ENCODE data around the gene SLAMF9. TPM values are rescaled to one million over a fixed set of nuclear protein-coding genes. Genes with fewer than 3 reads are reported as not detected.

The SLAMF9 gene
- total RNA-seq, 2 donors from 2014 or later: not detected

GRCh38 chr1:159920651-159921050, 33.4 kb downstream of the SLAMF9 start:
- peaks cover 51% of the 10 kb centered on the region for H3K4me1 Mint-ChIP-seq
- H3K27ac Mint-ChIP-seq: peak overlapping the region; percentile 99
- H3K36me3 Mint-ChIP-seq (ENCODE audit: low read depth): peaks cover 100% of the 10 kb centered on the region
- no peak for ATAC-seq (replicated peaks)
- no peaks in the 10 kb centered on the region for H3K27me3 Mint-ChIP-seq
- H3K4me3 Mint-ChIP-seq: peak overlapping the region; percentile 89
- H3K9me3 Mint-ChIP-seq: no peaks in the 10 kb centered on the region

DNA sequence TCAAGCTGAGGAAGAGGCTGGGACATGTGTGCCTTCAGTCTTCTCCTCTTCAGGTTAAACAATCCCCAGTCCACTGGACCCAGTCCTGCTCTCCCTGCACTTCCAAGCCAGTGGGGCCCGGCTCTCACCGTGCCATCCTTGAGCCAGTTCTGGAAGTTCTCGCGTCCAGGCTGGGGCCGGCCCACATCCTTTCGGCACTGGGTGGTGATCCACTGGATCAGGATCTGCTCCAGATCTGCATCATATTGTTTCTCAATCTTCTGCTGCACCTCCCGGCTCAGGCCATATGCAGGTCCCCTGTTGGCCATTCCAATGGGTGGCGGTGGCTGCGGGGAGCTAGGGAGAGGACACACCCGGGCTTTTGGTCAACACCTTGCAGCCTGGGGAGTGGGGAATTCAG, 33.8 kb downstream of the SLAMF9 start:
- Mint-ChIP-seq H3K27ac (peak overlapping the region; percentile 99), H3K4me1 (peaks cover 51% of the 10 kb centered on the region), H3K27me3 (no peaks in the 10 kb centered on the region), H3K36me3 (ENCODE audit: low read depth) (peaks cover 98% of the 10 kb centered on the region), H3K9me3 (no peaks in the 10 kb centered on the region), H3K4me3 (peak overlapping the region; percentile 89)
- no peak for ATAC-seq (replicated peaks)

DNA sequence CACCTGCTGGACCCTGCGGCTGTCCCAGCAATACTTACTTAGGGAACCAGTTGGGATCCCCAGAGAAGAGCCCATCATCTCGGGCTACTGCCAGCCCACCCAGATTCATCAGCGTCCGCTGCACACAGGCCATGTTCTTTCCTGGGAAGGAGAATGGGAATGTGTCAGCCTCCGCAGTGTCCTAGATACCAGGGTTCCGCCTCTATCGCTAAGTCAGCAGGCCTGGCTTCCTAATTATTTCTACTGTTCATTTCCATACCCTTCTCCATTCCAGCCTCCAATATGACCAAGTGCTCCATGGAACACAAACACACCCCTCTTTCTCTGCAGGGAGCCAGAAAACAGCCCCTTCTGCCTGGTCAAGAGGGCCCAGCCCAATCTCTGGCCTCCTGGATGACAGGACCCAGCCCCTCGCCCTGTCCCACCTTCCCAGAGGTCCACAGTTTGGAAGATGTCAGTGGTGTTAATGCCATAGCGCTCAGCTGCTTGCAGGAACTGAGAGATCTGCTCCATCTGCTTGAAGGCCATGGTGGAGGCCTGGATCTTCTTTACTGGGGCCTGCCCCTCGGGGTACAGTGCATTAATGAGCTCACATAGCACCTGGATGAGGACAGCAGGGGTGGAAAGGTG, 34.7 kb downstream of the SLAMF9 start:
- peak overlapping the region; percentile 99 for H3K27ac Mint-ChIP-seq
- peaks cover 54% of the 10 kb centered on the region for H3K4me1 Mint-ChIP-seq
- H3K9me3 Mint-ChIP-seq: no peaks in the 10 kb centered on the region
- peaks cover 94% of the 10 kb centered on the region for H3K36me3 Mint-ChIP-seq (ENCODE audit: low read depth)
- H3K27me3 Mint-ChIP-seq: no peaks in the 10 kb centered on the region
- H3K4me3 Mint-ChIP-seq: peak overlapping the region; percentile 89
- ATAC-seq (replicated peaks): no peak

DNA sequence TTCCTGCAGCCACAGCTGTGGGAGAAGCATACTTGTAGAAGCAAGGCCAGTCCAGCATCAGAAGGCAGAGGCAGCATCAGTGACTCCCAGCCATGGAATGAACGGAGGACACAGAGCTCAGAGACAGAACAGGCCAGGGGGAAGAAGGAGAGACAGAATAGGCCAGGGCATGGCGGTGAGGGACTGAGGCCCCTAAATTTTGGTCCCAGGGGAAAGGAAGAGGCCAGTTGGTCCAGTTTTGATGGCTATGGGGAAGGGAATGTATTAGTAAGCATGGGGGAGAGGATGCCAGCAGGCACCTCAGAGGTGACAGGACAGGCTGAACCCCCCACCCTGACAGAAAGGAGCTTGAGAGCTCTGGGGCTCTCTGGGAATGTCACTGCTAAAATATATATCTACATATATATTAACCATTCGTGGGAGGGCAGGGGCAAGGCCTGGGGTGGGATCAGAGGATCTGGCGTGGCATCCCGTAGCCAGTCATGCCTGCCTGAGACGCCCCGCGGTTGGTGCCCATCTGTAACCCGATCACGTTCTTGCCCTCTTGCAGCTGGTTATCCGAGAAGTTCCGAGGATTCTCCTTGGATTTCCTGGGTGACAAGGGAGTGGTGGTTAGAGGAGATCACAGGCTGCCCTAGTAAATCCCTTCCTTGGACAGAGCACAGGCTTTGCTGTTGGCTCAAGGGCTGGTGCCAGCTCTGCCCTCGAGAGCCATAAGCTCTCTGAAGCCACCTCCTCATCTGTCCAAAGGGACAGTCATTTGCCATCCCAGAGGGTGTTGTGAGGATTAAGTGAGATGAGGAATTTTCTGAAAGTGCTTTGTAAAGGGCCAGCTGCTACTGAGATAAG, 35.5 kb downstream of the SLAMF9 start:
- Mint-ChIP-seq H3K9me3 (no peaks in the 10 kb centered on the region), H3K27ac (peak overlapping the region; percentile 99), H3K4me1 (peaks cover 58% of the 10 kb centered on the region), H3K27me3 (no peaks in the 10 kb centered on the region), H3K36me3 (ENCODE audit: low read depth) (peaks cover 89% of the 10 kb centered on the region), H3K4me3 (peak overlapping the region; percentile 89)
- ATAC-seq (replicated peaks): no peak

DNA sequence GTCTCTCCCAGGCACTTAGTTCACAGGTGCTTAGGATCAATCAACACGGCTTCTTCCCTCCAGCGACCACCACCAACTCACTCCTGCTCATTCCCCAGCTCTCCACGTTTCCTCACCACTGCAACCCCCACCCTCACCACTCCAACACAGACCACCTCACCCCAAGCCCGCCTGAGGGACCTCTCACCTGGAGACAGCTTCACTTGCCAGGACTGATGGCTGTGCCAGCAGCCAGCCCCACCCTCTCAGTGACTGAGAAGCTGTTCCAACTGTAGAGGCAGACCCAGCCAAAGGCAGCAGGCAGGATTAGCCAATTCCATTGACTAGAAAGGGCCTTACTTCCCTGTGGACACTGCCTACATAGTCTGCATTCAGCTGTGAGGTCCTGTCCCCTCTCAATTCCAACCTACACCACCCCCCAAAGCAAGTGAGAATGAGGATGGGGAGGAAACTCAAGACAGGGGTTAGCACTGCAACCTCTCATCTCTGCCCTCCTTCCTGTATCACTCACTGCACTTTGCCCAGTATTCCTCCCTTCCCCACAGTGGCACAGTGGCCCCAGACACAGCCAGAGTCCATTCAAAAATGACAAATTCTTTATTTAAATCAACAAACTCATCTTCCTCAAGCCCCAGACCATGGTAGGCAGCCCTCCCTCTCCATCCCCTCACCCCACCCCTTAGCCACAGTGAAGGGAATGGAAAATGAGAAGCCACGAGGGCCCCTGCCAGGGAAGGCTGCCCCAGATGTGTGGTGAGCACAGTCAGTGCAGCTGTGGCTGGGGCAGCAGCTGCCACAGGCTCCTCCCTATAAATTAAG, 36.3 kb downstream of the SLAMF9 start:
- Mint-ChIP-seq H3K27ac (peak overlapping the region; percentile 96), H3K36me3 (ENCODE audit: low read depth) (peaks cover 84% of the 10 kb centered on the region), H3K27me3 (no peaks in the 10 kb centered on the region), H3K4me1 (peaks cover 57% of the 10 kb centered on the region), H3K9me3 (no peaks in the 10 kb centered on the region), H3K4me3 (peak overlapping the region; percentile 41)
- ATAC-seq (replicated peaks): no peak

GRCh38 chr1:159916242-159917051, 37.6 kb downstream of the SLAMF9 start:
- no peak for ATAC-seq (replicated peaks)
- Mint-ChIP-seq H3K4me1 (peaks cover 59% of the 10 kb centered on the region), H3K27me3 (no peaks in the 10 kb centered on the region), H3K4me3 (no peak overlapping the region), H3K36me3 (ENCODE audit: low read depth) (peaks cover 71% of the 10 kb centered on the region), H3K27ac (peak overlapping the region; percentile 23), H3K9me3 (no peaks in the 10 kb centered on the region)

DNA sequence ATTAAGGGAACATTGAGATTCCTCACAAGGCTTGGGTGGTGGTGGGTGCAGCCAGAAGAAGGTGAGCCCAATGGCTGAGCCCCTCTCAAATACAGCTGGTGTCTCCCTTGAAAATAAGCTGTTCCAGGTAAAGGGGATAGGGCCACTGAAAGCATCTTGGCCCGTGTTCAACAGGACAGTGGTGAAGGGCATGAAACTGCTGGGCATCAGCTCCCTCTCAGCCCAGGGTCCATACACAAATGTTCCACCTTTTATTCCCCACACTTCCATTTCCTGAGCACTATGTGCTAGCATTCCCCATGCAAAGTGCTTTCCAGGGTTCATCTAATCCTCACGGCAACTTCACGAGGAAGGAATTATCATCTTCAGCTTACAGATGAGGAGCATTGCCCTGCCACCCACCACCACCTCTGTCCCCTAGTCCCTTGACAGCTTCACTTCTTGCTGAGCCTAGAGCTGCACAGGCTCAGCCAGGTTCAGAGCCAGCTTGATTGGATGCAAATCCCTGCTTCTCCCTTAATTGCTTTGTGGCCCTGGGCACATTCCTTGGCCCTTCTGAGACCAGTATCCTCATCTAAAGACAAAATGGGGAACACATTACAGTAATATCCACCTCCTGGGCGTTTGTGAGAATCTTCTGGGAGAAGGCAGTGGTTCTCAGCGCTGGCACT, 38.3 kb downstream of the SLAMF9 start:
- ATAC-seq (replicated peaks): no peak
- peaks cover 64% of the 10 kb centered on the region for H3K36me3 Mint-ChIP-seq (ENCODE audit: low read depth)
- H3K27me3 Mint-ChIP-seq: no peaks in the 10 kb centered on the region
- peaks cover 59% of the 10 kb centered on the region for H3K4me1 Mint-ChIP-seq
- no peak overlapping the region for H3K4me3 Mint-ChIP-seq
- H3K27ac Mint-ChIP-seq: peak overlapping the region; percentile 23
- H3K9me3 Mint-ChIP-seq: no peaks in the 10 kb centered on the region

GRCh38 chr1:159914252-159915018, 39.6 kb downstream of the SLAMF9 start:
- peaks cover 56% of the 10 kb centered on the region for H3K36me3 Mint-ChIP-seq (ENCODE audit: low read depth)
- ATAC-seq (replicated peaks): no peak
- H3K27ac Mint-ChIP-seq: peak overlapping the region; percentile 97
- no peak overlapping the region for H3K4me3 Mint-ChIP-seq
- no peaks in the 10 kb centered on the region for H3K9me3 Mint-ChIP-seq
- H3K4me1 Mint-ChIP-seq: peaks cover 61% of the 10 kb centered on the region
- H3K27me3 Mint-ChIP-seq: no peaks in the 10 kb centered on the region

DNA sequence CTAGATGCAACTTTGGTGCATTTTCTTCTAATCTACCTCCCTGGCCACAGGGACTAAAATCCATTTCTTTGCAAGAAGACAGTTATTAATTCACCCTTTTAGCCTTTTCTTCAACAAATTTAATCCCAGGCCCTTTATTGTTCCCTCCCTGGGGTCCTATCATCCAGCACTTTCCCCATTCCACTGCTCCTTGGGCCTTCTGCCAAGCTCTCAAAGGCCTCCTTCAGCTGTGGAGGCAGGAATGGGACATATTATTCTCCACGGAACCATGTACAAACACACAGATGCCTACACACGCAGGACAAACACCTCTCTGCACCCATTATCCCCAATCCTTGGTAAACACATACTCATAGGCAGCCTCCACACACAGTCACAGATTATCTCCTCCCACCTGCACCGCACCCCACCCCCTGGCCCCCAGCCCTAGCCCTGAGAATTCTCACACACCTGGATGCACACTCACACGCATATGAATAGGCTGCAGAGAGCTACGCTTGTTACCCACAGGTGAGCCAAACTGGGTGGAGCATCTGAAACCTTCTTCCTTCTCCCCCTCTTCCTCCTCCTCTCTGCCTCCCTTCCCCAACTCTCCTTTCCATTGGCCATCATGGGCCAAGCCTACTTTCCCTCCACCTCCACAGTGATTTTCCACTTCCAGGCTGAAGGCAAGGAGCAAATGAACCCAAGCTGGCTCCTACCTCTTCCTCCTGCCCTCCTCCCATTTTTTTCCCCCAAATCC, 40.4 kb downstream of the SLAMF9 start:
- peak overlapping the region; percentile 97 for H3K27ac Mint-ChIP-seq
- no peaks in the 10 kb centered on the region for H3K9me3 Mint-ChIP-seq
- no peaks in the 10 kb centered on the region for H3K27me3 Mint-ChIP-seq
- H3K4me1 Mint-ChIP-seq: peaks cover 61% of the 10 kb centered on the region
- no peak for ATAC-seq (replicated peaks)
- H3K4me3 Mint-ChIP-seq: peak overlapping the region; percentile 14
- H3K36me3 Mint-ChIP-seq (ENCODE audit: low read depth): peaks cover 48% of the 10 kb centered on the region

DNA sequence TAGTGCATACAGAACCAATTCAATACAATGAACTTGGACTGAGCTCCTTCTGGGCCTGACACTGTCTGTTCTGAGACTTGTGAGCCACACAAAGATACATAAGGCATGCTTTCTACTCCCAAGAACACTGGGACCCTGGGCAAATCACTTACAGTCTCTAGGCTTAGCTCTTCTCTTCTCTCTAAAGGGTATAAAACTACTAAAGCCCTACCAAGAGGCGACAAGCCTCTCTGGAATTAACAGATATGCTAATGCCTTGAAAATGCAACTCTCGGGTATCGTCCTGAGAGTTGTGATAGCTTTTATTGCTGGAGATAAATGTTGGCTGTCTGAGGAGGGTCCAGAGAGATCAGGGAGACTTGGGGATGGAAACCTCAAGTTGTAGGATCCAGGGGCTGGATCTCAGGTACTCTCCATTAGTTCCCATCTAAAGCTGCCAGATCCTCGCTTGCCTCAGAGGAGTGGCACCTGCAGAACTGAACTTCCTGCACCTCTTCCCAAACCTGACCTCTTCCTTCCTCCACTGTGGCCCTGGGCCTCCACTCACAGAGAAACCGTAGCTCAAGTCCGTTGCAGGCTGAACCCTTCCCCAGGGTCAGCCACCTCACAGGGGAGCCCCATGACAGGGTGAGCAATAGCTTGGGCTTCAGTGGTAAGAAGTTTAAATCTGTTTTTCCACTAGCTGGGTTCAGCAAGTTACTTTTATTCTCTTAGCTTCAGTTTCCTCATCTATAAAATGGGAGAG, 42.5 kb downstream of the SLAMF9 start:
- Mint-ChIP-seq H3K27ac (peak overlapping the region; percentile 97), H3K27me3 (no peaks in the 10 kb centered on the region), H3K9me3 (no peaks in the 10 kb centered on the region), H3K4me3 (peak overlapping the region; percentile 75), H3K36me3 (ENCODE audit: low read depth) (peaks cover 27% of the 10 kb centered on the region), H3K4me1 (peaks cover 60% of the 10 kb centered on the region)
- peak; percentile 53 for ATAC-seq (replicated peaks)

GRCh38 chr1:159908031-159908940, 45.8 kb downstream of the SLAMF9 start:
- Mint-ChIP-seq H3K9me3 (no peaks in the 10 kb centered on the region), H3K27ac (peak overlapping the region; percentile 90), H3K27me3 (no peaks in the 10 kb centered on the region), H3K4me3 (no peak overlapping the region), H3K4me1 (peaks cover 38% of the 10 kb centered on the region), H3K36me3 (ENCODE audit: low read depth) (peaks cover 6% of the 10 kb centered on the region)
- no peak for ATAC-seq (replicated peaks)
